ENCODE results near the gene ST6GALNAC2.

Gene ST6GALNAC2

GRCh38 chr17:76541739-76542454 lies 43.8 kb downstream of the ST6GALNAC2 start:
- no peak for TF ChIP-seq CTCF (IDR thresholded peaks at IDR 0.05; ENCODE audit: borderline replicate concordance, control extremely low read depth, extremely low read depth, insufficient read depth, missing control alignments)
- in situ Hi-C loops (cut with MboI; ENCODE audit: low sequenced_read_pairs, unreplicated experiment), result no loop called here
- no peak for DNase-seq (ENCODE audit: low spot score)

DNA sequence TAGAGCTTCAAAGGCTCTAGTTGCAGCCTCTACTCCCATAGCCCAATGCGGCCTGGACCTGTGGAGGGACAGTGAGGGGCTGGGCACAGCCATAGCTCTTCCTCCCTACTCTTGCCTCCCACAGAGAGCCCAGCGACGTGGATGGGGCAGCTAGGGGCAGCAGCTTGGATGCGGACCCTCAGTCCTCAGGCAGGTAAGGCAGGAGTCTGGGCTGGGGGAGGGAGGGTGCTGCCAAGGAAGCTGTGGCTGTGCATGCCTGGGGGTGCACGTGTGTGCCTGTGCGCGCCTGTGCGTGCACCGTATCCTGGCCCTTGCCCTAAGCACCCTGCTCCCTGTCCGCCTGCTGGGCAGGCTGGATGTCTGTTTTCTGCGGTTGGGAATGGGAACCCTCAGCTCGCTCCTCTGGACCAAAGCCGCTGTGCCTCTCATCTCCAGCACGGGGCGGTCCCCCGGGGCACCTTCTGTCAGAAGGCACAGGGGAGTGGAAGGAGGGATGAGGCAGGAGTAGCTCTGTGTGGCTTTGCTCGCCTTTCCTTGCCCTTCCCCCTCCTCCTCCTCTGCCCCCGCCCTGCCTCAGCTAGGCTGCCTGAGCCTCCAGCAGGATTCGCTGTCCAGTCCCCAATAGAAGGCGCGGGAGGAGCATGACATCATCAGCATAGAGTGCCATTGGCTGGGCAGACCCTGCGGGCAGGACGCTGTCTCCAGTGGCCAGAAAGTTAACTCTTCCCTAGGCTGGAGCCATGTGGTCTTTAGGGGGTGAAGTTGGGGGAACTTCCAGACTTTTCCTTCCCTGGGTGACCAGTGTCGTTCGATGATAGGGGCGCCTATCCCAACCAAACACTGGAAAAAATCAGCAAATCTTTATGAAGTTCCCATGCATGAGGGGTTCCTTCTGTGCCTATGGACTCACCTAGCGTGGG lies 45.0 kb downstream of the ST6GALNAC2 start:
- no peak for TF ChIP-seq CTCF (IDR thresholded peaks at IDR 0.05; ENCODE audit: borderline replicate concordance, control extremely low read depth, extremely low read depth, insufficient read depth, missing control alignments)
- peak; percentile 69 for DNase-seq (ENCODE audit: low spot score)
- in situ Hi-C loops (cut with MboI; ENCODE audit: low sequenced_read_pairs, unreplicated experiment), result no loop called here

DNA sequence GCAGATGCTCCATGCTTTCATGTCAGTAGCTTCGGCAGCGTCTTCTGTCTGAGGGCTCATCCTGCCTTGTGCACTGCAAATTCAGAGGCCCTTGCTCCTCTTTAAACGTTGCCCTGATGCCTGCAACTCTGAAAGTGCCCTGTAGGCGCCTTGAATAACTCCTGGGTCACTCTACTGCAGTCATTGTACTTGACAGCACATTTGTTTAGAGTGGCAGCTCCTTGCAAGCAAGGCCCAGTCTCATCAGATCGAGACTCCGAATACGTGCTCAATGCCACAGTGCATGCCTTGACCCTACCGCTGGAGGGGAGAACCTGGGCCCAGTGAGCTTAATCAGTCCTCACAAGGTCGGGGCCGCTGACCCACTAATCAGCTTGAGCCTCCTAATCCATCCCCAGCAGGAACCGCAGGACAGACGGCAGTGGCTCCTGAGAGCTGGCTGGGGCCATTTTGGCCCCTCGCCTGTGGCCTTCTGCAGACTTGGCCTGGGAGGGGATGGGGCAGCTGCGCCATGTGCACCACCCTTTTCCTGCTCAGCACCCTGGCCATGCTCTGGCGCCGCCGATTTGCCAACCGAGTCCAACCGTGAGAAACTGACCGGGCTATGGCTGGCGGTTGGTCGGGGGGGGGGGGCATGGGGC lies 45.9 kb downstream of the ST6GALNAC2 start, which contains the start of gene PRCD:
Gene PRCD (plus strand): TSS at position 414 of the 641 bp plus-strand sequence. CDS start 98 bp downstream, at position 512.
- in situ Hi-C loops (cut with MboI; ENCODE audit: low sequenced_read_pairs, unreplicated experiment), result no loop called here
- no peak for DNase-seq (ENCODE audit: low spot score)

GRCh38 chr17:76538941-76539570 lies 46.6 kb downstream of the ST6GALNAC2 start:
- no peak for DNase-seq (ENCODE audit: low spot score)
- no peak for TF ChIP-seq CTCF (IDR thresholded peaks at IDR 0.05; ENCODE audit: borderline replicate concordance, control extremely low read depth, extremely low read depth, insufficient read depth, missing control alignments)
- in situ Hi-C loops (cut with MboI; ENCODE audit: low sequenced_read_pairs, unreplicated experiment), result no loop called here

More for the DNA sequence above, 45.9 kb downstream of the ST6GALNAC2 start, which contains the start of gene PRCD:
- TF ChIP-seq CTCF (IDR thresholded peaks at IDR 0.05; ENCODE audit: borderline replicate concordance, control extremely low read depth, extremely low read depth, insufficient read depth, missing control alignments), result no peak

GRCh38 chr17:76538281-76538931 lies 47.3 kb downstream of the ST6GALNAC2 start:
- in situ Hi-C loops (cut with MboI; ENCODE audit: low sequenced_read_pairs, unreplicated experiment), result no loop called here
- no peak for DNase-seq (ENCODE audit: low spot score)
- no peak for TF ChIP-seq CTCF (IDR thresholded peaks at IDR 0.05; ENCODE audit: borderline replicate concordance, control extremely low read depth, extremely low read depth, insufficient read depth, missing control alignments)

All from GM13976 (cell line).